GM19438 (cell line): Measurements from ENCODE around the gene EVA1A.

Source experiments
- ATAC-seq: cut with Tn5 transposase; IDR thresholded peaks from one replicate; pipeline ENCODE4 v1.9.1; 2021; ENCODE audit warnings: low read depth; ENCODE audit not compliant: unreplicated experiment

EVA1A gene

GRCh38 chr2:75564026-75564688 lies 3.4 kb upstream of the EVA1A start:
- ATAC-seq = no peak

- no peak for ATAC-seq
Observed at GRCh38 chr2:75563591-75563990, 2.9 kb upstream of the EVA1A start.

- ATAC-seq = no peak
Observed at GRCh38 chr2:75562513-75562864, 1.8 kb upstream of the EVA1A start.

GRCh38 chr2:75561566-75562512 lies 1.1 kb upstream of the EVA1A start:
- ATAC-seq = no peak

GRCh38 chr2:75560022-75560767 lies 544 bp downstream of the EVA1A start:
- no peak for ATAC-seq

GRCh38 chr2:75559680-75560021 lies 1.1 kb downstream of the EVA1A start:
- ATAC-seq = no peak

GRCh38 chr2:75558786-75559679 lies 1.7 kb downstream of the EVA1A start:
- ATAC-seq = no peak

GRCh38 chr2:75558136-75558535 lies 2.6 kb downstream of the EVA1A start:
- no peak for ATAC-seq

GRCh38 chr2:75557474-75558133 lies 3.1 kb downstream of the EVA1A start:
- no peak for ATAC-seq

- no peak for ATAC-seq
Observed at GRCh38 chr2:75556679-75557366, 3.9 kb downstream of the EVA1A start.

- ATAC-seq = no peak
Observed at GRCh38 chr2:75555701-75556100, 5.0 kb downstream of the EVA1A start.

GRCh38 chr2:75553935-75554531 lies 6.7 kb downstream of the EVA1A start:
- no peak for ATAC-seq

- no peak for ATAC-seq
Observed at GRCh38 chr2:75552222-75552621, 8.5 kb downstream of the EVA1A start.

- ATAC-seq = no peak
Observed at GRCh38 chr2:75551434-75551833, 9.3 kb downstream of the EVA1A start.

GRCh38 chr2:75549401-75550253 lies 11.1 kb downstream of the EVA1A start:
- ATAC-seq = no peak

GRCh38 chr2:75548036-75548573 lies 12.6 kb downstream of the EVA1A start:
- no peak for ATAC-seq

GRCh38 chr2:75547345-75548035 lies 13.2 kb downstream of the EVA1A start:
- ATAC-seq = no peak
